ENCODE measurements around the gene KCNA5.

Gene KCNA5

GRCh38 chr12:5000658-5001385 is 42.9 kb upstream of the KCNA5 start:
- no peaks in the 10 kb centered on the region for H3K4me1 Mint-ChIP-seq
- no peaks in the 10 kb centered on the region for H3K9me3 Mint-ChIP-seq
- no peak overlapping the region for H3K4me3 Mint-ChIP-seq
- TF ChIP-seq, protein P1, sequence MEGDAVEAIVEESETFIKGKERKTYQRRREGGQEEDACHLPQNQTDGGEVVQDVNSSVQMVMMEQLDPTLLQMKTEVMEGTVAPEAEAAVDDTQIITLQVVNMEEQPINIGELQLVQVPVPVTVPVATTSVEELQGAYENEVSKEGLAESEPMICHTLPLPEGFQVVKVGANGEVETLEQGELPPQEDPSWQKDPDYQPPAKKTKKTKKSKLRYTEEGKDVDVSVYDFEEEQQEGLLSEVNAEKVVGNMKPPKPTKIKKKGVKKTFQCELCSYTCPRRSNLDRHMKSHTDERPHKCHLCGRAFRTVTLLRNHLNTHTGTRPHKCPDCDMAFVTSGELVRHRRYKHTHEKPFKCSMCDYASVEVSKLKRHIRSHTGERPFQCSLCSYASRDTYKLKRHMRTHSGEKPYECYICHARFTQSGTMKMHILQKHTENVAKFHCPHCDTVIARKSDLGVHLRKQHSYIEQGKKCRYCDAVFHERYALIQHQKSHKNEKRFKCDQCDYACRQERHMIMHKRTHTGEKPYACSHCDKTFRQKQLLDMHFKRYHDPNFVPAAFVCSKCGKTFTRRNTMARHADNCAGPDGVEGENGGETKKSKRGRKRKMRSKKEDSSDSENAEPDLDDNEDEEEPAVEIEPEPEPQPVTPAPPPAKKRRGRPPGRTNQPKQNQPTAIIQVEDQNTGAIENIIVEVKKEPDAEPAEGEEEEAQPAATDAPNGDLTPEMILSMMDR (IDR thresholded peaks at IDR 0.05; ENCODE audit: unreplicated experiment in 3 of 3), result no peak
- peaks cover 47% of the 10 kb centered on the region for H3K27me3 Mint-ChIP-seq (ENCODE audit: low read depth)
- H3K27ac Mint-ChIP-seq, result no peak overlapping the region
- no peaks in the 10 kb centered on the region for H3K36me3 Mint-ChIP-seq (ENCODE audit: low read depth)

GRCh38 chr12:5003025-5003666 is 40.5 kb upstream of the KCNA5 start:
- H3K27me3 Mint-ChIP-seq (ENCODE audit: low read depth), result peaks cover 38% of the 10 kb centered on the region
- no peak overlapping the region for H3K27ac Mint-ChIP-seq
- H3K9me3 Mint-ChIP-seq, result no peaks in the 10 kb centered on the region
- H3K4me1 Mint-ChIP-seq, result no peaks in the 10 kb centered on the region
- TF ChIP-seq, protein P1 (IDR thresholded peaks at IDR 0.05; ENCODE audit: unreplicated experiment in 3 of 3), result peak; percentile 94 to 97 (median 95)
- no peak overlapping the region for H3K4me3 Mint-ChIP-seq
- H3K36me3 Mint-ChIP-seq (ENCODE audit: low read depth), result no peaks in the 10 kb centered on the region

- H3K4me3 Mint-ChIP-seq, result no peak overlapping the region
- H3K36me3 Mint-ChIP-seq (ENCODE audit: low read depth), result no peaks in the 10 kb centered on the region
- H3K27ac Mint-ChIP-seq, result no peak overlapping the region
- H3K9me3 Mint-ChIP-seq, result no peaks in the 10 kb centered on the region
- TF ChIP-seq, protein P1 (IDR thresholded peaks at IDR 0.05; ENCODE audit: unreplicated experiment in 3 of 3), result no peak
- peaks cover 14% of the 10 kb centered on the region for H3K27me3 Mint-ChIP-seq (ENCODE audit: low read depth)
- peaks cover 4% of the 10 kb centered on the region for H3K4me1 Mint-ChIP-seq
Measured at GRCh38 chr12:5008661-5009060, 35.0 kb upstream of the KCNA5 start.

DNA sequence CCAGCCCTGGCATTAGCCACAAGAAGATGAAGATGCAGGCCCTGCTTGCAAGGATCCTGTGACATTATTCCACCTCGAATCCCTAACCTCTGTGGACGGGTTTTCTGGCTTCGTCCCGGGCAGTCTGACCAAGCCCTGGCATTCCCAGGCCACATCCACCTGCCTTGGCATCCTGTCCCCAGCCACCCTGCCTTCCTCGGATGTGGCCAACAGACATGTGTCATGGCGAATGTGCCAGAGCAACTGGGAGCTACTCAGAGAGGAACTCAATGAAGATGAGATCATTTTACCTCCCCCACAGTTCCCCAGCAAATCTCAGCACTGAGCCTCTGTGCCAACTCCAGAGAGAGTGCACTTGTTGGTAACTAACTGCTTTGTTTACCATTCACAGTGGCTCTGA is 33.5 kb upstream of the KCNA5 start:
- Mint-ChIP-seq H3K27ac (no peak overlapping the region), H3K9me3 (no peaks in the 10 kb centered on the region), H3K4me3 (no peak overlapping the region), H3K4me1 (peaks cover 4% of the 10 kb centered on the region), H3K36me3 (ENCODE audit: low read depth) (no peaks in the 10 kb centered on the region), H3K27me3 (ENCODE audit: low read depth) (peaks cover 14% of the 10 kb centered on the region)
- TF ChIP-seq, protein P1 (IDR thresholded peaks at IDR 0.05; ENCODE audit: unreplicated experiment in 3 of 3), result no peak

- H3K4me1 Mint-ChIP-seq, result peaks cover 22% of the 10 kb centered on the region
- H3K4me3 Mint-ChIP-seq, result no peak overlapping the region
- no peaks in the 10 kb centered on the region for H3K9me3 Mint-ChIP-seq
- no peaks in the 10 kb centered on the region for H3K36me3 Mint-ChIP-seq (ENCODE audit: low read depth)
- TF ChIP-seq, protein P1 (IDR thresholded peaks at IDR 0.05; ENCODE audit: unreplicated experiment in 3 of 3), result no peak
- H3K27ac Mint-ChIP-seq, result no peak overlapping the region
- peaks cover 16% of the 10 kb centered on the region for H3K27me3 Mint-ChIP-seq (ENCODE audit: low read depth)
Measured at GRCh38 chr12:5012337-5012736, 31.3 kb upstream of the KCNA5 start.
